ENCODE results near the gene TAF12.
"Not testable (repeated sequence)": the region's sequence is repeated elsewhere in the genome, so short reads cannot be mapped to it uniquely, and the experiment has no call there.

Gene TAF12

DNA sequence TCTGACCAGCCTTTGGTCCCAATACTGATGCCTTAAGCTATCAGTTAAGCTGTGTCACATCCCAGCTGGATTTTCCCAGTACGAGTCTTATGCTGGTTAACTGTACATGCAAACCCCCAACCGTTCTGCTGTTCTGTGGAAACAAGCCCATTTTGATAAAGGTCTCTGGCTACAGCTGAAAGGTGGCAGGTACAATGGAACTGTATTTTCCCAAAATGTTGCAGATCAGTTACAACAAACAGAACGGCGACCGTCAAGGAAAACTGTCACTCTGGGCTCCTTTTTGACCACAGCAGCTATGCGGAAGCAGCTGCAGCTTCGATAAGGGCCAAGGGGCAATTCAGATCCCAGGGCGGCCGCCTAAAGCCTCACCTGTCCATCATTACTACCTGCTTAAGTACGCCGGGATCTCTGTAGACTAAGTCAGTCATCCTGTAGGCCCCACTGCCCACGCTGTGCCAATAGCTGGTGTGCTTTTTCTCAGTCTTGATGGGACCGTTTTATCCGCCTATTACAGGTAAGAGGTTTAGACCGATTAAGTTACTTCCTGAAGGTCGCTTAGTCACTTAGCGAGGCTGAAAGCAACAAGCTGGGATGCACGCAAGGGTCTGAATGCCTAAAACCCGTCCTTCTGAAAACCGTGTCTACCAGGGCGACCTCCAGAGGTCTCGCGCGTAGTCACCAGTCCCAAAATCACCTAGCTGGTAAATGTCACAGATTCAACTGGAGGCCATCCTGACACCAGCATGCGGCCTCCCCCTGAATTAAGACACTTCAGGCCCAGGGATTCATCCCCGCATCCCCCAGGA lies 61.9 kb downstream of the TAF12 start:
- peak; percentile 60 for DNase-seq

DNA sequence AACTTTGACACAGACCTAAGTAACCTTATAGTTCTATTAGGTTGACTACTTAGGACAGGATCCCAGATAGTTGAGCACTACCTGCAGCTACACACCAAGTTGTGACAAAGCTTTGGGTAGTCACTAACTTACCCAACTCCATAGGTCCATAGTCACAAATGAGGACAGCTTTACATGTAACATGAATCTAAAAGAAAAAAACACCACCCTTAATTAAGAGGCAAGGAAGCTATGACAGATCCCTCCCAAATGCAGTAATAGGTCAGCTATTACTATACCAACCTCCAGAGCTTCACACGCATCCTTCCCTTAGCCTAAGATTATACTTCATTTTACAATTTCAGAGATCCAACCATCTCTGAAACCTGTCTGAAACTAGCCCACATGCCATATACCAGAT lies 63.5 kb downstream of the TAF12 start:
- DNase-seq, result no peak

DNA sequence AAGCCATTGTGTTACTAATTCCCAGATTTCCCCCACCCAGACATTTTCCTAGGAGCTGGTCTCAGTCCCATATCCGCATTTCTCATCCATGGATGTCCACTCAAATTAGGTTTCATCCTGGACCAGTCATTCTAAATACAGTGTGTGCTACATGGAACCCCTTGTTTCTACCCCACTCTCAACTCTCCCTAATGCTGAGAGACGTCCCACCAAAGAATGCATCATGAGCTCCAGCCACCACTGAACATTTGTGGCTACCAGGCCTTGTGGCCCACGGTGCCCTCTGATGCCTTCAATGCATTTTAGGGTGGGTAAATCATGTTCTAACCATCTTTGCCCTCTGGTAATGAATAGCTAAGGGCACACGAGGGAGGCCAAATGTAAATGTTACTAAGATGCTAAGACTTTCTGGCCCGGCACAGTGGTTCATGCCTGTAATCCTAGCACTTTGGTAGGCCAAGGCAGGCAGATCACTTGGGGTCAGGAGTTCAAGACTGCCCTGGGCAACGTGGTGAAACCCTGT lies 64.1 kb downstream of the TAF12 start:
- DNase-seq, result peak; percentile 16

DNA sequence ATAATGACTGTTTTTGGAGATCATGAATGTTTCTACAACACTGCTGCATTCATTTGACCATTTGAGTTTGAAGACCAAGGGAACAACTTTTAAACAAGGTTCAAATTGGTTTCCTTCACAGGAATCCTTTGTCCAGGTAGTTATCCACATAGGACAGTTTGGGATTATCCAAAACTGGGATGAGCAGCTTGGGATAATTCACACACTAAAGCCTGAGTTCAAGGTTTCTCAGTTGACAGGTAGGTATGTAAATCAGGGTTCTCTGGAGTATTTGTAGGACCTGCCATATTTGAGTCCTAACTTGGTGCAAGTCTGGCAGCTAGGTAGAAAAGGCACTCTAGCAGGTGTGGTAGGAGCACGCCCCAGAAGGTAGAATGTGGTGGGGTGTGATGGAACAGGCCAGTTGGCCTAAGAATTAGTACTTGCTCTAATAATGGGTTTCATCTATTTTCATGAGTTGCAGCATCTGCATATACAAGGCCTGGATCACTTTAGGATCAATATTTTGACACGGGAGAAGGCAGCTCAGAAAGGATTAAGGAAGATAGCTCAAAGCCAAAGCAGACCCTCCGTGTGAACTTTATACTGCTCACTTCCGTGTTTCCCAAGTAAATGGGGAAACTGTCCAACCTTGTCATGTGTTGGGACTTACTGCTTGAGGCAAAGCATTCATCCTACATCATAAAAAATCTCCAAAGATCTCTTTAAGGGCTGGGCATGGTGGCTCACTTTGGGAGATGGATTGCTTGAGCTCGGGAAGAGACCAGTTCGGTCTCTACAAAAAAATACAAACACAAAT lies 64.9 kb downstream of the TAF12 start:
- DNase-seq, result peak; percentile 45

DNA sequence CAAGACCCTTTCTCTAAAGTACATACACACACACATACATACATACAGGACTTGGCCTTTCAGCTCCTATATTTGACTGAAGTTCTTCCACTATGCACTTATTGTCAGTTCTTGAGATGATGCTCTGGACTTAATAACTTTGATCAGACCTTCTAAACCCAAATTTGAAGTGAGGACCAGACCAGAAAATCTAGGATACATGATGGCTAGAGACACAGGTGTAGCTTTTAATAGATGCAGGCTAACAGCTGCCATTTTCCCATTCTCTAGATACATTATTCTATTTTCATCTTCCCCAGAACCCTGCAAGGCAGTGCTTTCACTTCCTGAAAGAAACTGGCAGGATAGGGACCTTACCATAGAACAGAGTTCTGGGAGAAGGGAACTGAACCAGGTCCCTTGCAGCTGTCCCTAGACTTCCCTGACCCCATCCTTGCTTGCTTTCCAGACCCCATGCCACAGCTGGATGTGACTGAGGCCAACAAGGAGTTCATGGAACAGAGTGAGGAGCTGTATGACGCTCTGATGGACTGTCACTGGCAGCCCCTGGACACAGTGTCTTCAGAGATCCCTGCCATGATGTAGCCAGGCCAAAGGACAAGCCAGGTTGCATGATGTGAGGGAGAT lies 65.7 kb downstream of the TAF12 start:
- peak; percentile 68 for DNase-seq

DNA sequence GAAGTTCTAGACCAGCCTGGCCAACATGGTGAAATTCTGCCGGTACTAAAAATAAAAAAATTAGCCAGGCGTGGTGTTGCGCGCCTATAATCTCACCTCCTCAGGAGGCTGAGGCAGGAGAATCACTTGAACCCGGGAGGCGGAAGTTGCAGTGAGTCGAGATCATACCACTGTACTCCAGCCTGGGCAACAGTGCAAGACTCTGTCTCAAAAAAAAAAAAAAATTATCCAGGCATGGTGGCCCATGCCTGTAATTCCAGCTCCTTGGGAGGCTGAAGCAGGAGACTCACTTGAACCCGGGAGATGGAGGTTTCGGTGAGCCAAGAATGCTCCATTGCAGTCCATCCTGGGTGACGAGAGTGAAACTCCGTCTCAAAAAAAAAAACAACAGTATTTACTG lies 69.3 kb downstream of the TAF12 start:
- DNase-seq, result no peak

DNA sequence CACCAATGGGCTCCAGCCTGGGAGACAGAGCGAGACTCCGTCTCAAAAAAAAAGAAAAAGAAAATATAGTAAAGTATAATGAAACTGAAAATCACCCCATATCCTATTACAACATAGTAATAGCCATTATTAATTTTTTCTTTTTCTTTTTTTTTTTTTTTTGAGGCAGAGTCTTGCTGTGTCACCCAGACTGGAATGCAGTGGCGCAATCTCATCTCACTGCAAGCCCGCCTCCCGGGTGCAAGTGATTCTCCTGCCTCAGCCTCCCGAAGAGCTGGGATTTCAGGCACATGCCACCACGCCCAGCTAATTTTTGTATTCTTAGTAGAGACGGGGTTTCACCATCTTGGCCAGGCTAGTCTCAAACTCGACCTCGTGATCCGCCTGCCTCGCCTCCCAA lies 70.0 kb downstream of the TAF12 start:
- not testable (repeated sequence) for DNase-seq

DNA sequence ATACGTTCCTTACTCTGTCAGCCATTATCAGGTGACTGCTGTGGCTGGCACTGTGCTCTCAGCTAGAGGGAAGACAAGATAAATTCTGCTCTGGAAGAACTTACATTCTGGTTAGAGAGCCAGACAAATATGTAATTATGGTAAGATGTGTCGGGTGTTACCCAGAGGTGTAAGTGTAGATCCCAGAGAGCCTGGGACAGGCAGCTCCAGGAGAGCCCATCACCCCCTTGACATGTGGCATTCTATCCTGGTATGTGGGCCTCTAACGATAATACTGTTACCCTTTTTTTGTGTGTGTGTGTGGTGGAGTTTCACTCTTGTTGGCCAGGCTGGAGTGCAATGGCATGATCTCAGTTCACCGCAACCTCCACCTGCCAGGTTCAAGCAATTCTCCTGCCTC lies 71.0 kb downstream of the TAF12 start:
- DNase-seq, result no peak

DNA sequence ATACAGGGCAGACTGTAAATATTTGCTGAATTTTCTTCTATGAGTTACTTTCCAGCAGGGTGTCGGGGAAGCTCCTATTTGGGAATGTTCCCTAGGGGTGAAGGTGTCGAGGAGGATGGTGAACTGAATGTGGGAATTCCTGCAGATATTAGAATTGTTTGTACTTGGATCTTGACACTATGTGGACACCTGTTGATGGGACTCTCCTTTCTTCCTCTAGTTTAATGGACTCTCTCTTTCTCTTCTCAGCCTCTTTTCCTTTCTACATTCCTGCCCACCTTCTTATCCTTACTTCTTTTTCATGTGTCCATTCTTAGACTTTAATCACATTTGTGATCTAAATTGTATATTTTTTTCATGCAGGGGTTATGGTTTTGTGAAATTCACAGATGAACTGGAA lies 75.9 kb downstream of the TAF12 start:
- DNase-seq, result no peak

DNA sequence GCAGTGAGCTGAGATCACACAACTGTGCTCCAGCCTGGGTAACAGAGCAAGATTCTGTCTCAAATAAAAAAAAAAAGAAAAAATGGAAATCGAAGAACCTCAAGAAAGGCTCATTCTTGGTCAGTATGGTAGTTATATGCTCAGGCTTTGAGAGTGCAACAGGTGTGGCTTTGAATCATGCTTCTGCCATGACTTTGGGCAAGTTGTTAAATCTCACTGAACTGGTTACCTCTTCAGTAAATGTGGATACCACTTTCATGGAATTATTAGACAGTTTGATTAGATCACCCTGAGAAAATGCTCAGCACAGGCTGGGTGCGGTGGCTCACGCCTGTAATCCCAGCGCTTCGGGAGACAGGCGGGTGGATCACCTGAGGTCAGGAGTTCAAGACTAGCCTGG lies 77.1 kb downstream of the TAF12 start:
- no peak for DNase-seq

DNA sequence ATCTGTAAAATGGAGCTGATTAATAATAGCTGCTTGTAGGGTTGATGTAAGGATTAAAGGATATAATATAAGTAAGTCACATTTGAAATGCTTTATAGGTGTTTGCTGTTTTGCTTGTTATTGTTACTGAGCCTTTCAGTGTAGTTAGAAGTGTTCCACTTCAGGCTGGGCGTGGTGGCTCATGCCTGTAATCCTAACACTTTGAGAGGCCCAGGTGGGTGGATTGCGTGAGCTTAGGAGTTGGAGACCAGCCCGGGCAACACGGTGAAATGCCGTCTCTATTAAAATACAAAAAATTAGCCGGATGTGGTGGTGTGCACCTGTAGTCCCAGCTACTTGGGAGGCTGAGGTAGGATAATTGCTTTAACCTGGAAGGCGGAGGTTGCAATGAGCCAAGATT lies 77.8 kb downstream of the TAF12 start:
- no peak for DNase-seq

DNA sequence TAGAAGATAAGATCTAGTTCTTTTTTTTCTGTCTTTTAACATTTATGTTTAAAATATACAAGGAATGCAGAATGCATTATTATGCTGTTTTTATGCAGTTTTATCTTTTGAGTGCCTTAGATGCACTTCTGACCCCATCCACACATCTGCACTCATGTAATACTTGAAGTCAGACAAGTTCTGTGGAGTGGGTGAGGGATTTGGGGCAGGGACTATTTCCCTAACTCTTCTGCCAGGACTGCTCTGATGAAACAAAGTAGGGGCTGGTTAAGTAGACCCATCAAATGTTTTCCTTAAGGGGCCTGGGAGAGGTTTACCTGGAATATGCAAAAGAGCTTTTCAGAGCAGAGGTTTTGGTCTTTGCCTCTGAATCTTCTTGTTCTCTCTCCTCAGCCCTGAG lies 78.6 kb downstream of the TAF12 start:
- no peak for DNase-seq

DNA sequence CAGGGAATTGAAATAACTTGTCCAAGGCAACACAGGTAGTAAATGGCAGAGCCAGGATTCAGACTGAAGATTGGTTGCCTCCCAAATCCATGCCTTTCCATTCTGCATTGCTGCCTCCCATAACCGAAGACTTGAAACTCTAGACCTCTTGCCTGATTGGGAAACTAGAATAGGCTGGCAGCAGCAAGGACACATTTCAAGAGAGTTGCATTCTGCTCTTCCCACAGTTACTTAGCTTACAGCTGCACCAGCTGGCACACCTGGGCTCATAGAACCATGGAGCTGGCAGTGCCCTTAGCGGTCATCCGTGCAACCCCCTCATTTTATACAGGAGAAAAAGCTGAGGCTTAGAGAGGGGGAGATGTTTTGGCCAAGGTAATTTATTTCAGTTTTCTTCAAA lies 82.0 kb downstream of the TAF12 start:
- DNase-seq, result no peak

Data from stimulated activated CD4-positive, alpha-beta T cell treated with anti-CD3 and anti-CD28 coated beads, Interleukin-15, amount 100 ng/mL, for 24 hours (primary cell).